OCI-LY1 (cell line): ENCODE measurements around the gene CEP112.

Experiments used
- H2AFZ ChIP-seq: fragments of 200-600 bp; sonication (generic), shearing (Covaris generic); 2 replicates; pipeline ENCODE4 v1.6.0; 2014; ENCODE audit warnings: antibody characterized with exemption, mild to moderate bottlenecking, low read length
- H3F3A ChIP-seq: fragments of 200-600 bp; sonication (generic), shearing (Covaris generic); 2 replicates; pipeline ENCODE4 v1.6.0; 2014; ENCODE audit warnings: mild to moderate bottlenecking, antibody characterized with exemption, low read length, moderate library complexity; ENCODE audit not compliant: insufficient read depth
- H3K27ac ChIP-seq: fragments of 200-600 bp; sonication (generic); 2 replicates; pipeline ENCODE4 v1.5.1; 2014; ENCODE audit warnings: low read length, mixed run types, mild to moderate bottlenecking, low read depth; ENCODE audit not compliant: poor library complexity, severe bottlenecking
- H3K27me3 ChIP-seq: fragments of 200-600 bp; sonication (generic); 2 replicates; pipeline ENCODE4 v1.6.0; 2014; ENCODE audit warnings: antibody characterized with exemption, mild to moderate bottlenecking, low read length, moderate library complexity; ENCODE audit not compliant: insufficient read depth
- H3K36me3 ChIP-seq: fragments of 200-600 bp; sonication (generic); 2 replicates; pipeline ENCODE4 v1.6.1; 2014; ENCODE audit warnings: mild to moderate bottlenecking, antibody characterized with exemption, low read length, moderate library complexity, mixed read lengths; ENCODE audit not compliant: insufficient read depth
- H3K4me1 ChIP-seq: fragments of 200-600 bp; sonication (generic); 2 replicates; pipeline ENCODE4 v1.5.1; 2014; ENCODE audit warnings: mild to moderate bottlenecking, low read length, moderate library complexity; ENCODE audit not compliant: insufficient read depth, severe bottlenecking
- H3K4me2 ChIP-seq: fragments of 200-600 bp; sonication (generic), shearing (Covaris generic); 2 replicates; pipeline ENCODE4 v1.6.1; 2014; ENCODE audit warnings: low read length
- H3K4me3 ChIP-seq: fragments of 200-600 bp; sonication (generic); 2 replicates; pipeline ENCODE4 v1.5.1; 2014; ENCODE audit warnings: low read length, low read depth, mild to moderate bottlenecking, mixed read lengths; ENCODE audit not compliant: poor library complexity, severe bottlenecking
- H3K79me2 ChIP-seq: fragments of 200-600 bp; shearing (Covaris generic); 2 replicates; pipeline ENCODE4 v1.6.1; 2016; ENCODE audit warnings: mixed run types, low read length, mixed read lengths; ENCODE audit not compliant: insufficient read depth
- H3K9ac ChIP-seq: fragments of 200-600 bp; sonication (generic), shearing (Covaris generic); 2 replicates; pipeline ENCODE4 v1.6.1; 2014; ENCODE audit warnings: mild to moderate bottlenecking, low read length, mixed read lengths
- H3K9me2 ChIP-seq: fragments of 200-600 bp; sonication (generic), shearing (Covaris generic); 2 replicates; pipeline ENCODE4 v1.6.1; 2014; ENCODE audit warnings: low read depth, mild to moderate bottlenecking, low read length, mixed read lengths
- H3K9me3 ChIP-seq: fragments of 200-600 bp; shearing (Covaris generic); 2 replicates; pipeline ENCODE4 v1.6.1; 2014; ENCODE audit warnings: low read length, mixed read lengths
- H4K20me1 ChIP-seq: fragments of 200-600 bp; sonication (generic), shearing (Covaris generic); 2 replicates; pipeline ENCODE4 v1.6.0; 2016; ENCODE audit warnings: mild to moderate bottlenecking, low read length; ENCODE audit not compliant: insufficient read depth
- EZH2 ChIP-seq: fragments of 200-600 bp; sonication (generic), shearing (Covaris generic); IDR thresholded peaks from 2 replicates; pipeline ENCODE4 v1.8.0; 2017; ENCODE audit warnings: borderline replicate concordance, mixed run types, mild to moderate bottlenecking, antibody characterized with exemption, low read length, moderate library complexity, mixed read lengths
- TF ChIP-seq, protein P1 (sequence below): fragments of 200-600 bp; sonication (generic), shearing (Covaris generic); IDR thresholded peaks from 2 replicates; pipeline ENCODE4 v1.5.1; 2017; ENCODE audit warnings: mild to moderate bottlenecking, antibody characterized with exemption, low read length, moderate library complexity, mixed read lengths

Gene CEP112

DNA sequence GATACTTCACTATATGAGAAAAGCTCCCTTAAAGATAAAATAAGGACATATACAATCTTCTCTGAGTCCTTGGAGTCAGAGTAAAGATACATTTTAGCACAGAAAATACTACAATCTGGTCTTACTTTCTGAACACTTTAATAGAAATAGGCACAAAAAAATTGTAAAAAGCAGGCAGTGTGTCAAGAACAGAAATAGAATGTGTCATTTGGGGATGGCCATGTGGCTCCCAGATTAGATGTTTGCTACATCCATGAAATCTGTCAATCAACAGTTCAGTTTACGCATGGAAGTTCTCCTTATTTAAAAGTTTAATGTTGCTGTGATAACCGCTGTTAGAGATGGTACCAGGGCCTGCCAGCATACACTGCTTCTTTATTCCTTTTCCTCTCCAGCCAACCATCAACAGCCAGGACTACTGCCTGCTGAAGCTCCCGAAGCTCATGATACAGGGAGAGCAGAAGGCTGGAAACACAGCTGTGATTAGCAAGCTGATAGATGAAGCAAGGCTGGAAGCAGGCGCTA lies 278.5 kb downstream of the CEP112 start:
- H3F3A ChIP-seq = no peaks in the 10 kb centered on the region
- no peak overlapping the region for H3K4me2 ChIP-seq
- no peaks in the 10 kb centered on the region for H3K36me3 ChIP-seq
- H3K9me2 ChIP-seq = no peaks in the 10 kb centered on the region
- no peak for TF ChIP-seq EZH2
- TF ChIP-seq, protein P1, sequence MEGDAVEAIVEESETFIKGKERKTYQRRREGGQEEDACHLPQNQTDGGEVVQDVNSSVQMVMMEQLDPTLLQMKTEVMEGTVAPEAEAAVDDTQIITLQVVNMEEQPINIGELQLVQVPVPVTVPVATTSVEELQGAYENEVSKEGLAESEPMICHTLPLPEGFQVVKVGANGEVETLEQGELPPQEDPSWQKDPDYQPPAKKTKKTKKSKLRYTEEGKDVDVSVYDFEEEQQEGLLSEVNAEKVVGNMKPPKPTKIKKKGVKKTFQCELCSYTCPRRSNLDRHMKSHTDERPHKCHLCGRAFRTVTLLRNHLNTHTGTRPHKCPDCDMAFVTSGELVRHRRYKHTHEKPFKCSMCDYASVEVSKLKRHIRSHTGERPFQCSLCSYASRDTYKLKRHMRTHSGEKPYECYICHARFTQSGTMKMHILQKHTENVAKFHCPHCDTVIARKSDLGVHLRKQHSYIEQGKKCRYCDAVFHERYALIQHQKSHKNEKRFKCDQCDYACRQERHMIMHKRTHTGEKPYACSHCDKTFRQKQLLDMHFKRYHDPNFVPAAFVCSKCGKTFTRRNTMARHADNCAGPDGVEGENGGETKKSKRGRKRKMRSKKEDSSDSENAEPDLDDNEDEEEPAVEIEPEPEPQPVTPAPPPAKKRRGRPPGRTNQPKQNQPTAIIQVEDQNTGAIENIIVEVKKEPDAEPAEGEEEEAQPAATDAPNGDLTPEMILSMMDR = no peak
- no peaks in the 10 kb centered on the region for H3K27me3 ChIP-seq
- no peaks in the 10 kb centered on the region for H3K79me2 ChIP-seq
- H4K20me1 ChIP-seq = no peaks in the 10 kb centered on the region
- H3K4me1 ChIP-seq = no peaks in the 10 kb centered on the region
- H3K9ac ChIP-seq = no peak overlapping the region
- no peak overlapping the region for H2AFZ ChIP-seq
- H3K9me3 ChIP-seq = no peaks in the 10 kb centered on the region
- no peak overlapping the region for H3K4me3 ChIP-seq
- no peak overlapping the region for H3K27ac ChIP-seq

- H2AFZ ChIP-seq = no peak overlapping the region
- H3K4me1 ChIP-seq = no peaks in the 10 kb centered on the region
- no peaks in the 10 kb centered on the region for H4K20me1 ChIP-seq
- no peaks in the 10 kb centered on the region for H3K9me2 ChIP-seq
- no peaks in the 10 kb centered on the region for H3K27me3 ChIP-seq
- no peaks in the 10 kb centered on the region for H3K36me3 ChIP-seq
- no peak overlapping the region for H3K27ac ChIP-seq
- H3K4me3 ChIP-seq = no peak overlapping the region
- H3K9me3 ChIP-seq = no peaks in the 10 kb centered on the region
- H3F3A ChIP-seq = no peaks in the 10 kb centered on the region
- TF ChIP-seq, protein P1 = no peak
- TF ChIP-seq EZH2 = no peak
- H3K9ac ChIP-seq = no peak overlapping the region
- H3K79me2 ChIP-seq = no peaks in the 10 kb centered on the region
- H3K4me2 ChIP-seq = no peak overlapping the region
These were observed 281.1 kb downstream of the CEP112 start for GRCh38 chr17:65910836-65911235.

DNA sequence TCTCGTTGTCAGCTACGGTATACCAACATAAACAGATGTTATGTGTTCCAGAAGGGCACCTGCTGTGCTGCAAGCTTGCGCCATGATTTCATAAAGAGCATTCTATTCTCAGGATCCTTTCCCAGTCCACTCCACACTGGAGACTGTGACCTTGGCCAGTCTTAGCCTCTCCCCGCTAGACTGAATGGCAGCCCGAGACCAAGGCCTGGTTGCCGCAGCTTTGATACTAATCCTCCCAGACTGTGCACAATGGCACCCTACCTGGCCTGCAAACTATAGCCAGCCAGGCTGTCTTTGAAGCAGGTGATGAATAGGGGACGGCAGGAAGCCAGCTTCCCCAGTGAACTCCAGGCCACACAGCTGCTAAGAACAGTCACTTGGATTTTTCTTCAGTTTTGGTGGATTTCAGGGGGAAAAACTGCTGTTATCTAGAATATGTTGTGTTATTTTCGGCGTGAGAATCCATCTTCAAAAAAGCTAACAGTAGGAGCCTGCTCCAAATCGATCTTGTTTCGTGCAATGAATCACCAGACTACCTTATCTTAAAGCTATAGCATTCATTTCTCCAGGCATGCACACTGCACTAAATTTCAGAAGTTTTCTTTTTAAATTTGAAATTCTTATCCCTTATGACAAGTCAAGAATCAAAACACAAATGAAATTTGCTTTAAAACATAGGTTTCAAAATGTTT lies 289.0 kb downstream of the CEP112 start:
- Histone ChIP-seq H3K9me3 (no peaks in the 10 kb centered on the region), H3K36me3 (no peaks in the 10 kb centered on the region), H3K4me1 (no peaks in the 10 kb centered on the region), H4K20me1 (no peaks in the 10 kb centered on the region), H3K9ac (no peak overlapping the region), H3K27me3 (no peaks in the 10 kb centered on the region), H3K4me3 (no peak overlapping the region), H3K9me2 (no peaks in the 10 kb centered on the region), H3F3A (no peaks in the 10 kb centered on the region), H3K27ac (no peak overlapping the region), H3K79me2 (no peaks in the 10 kb centered on the region), H3K4me2 (no peak overlapping the region), H2AFZ (no peak overlapping the region)
- TF ChIP-seq, protein P1 = no peak
- TF ChIP-seq EZH2 = no peak
